GM21825 (cell line): ENCODE measurements around the gene ZNF536.
"Not testable (repeated sequence)": the region's sequence is repeated elsewhere in the genome, so short reads cannot be mapped to it uniquely, and the experiment has no call there.

Experiments used
- ATAC-seq: cut with Tn5 transposase; IDR thresholded peaks from one replicate; pipeline ENCODE4 v1.9.1; 2021; ENCODE audit warnings: mild to moderate bottlenecking, moderate library complexity; ENCODE audit not compliant: unreplicated experiment

ZNF536 gene

DNA sequence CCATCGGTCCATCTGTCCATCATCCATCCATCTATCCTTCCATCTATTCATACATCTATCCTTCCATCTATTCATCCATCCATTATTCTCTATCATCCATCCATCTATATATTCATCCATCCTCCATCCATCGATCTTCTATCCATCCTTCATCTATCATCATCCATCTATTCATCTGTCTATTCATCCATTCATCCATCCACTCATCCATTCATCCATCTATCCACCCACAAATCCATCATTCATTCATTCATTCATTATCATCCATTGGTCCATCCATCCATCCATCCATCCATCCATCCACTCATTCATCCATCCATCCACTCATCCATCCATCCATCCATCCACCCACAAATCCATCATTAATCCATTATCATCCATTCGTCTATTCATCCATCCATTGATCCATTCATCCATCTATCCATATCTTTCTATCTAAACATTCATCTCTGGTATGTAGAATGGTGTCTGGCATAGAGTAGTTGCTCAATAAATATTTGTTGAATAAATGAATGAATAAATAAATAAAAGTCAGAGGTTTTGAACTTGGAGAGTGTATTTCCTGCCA, 36.6 kb downstream of the ZNF536 start:
- no peak for ATAC-seq

- ATAC-seq = no peak
These were observed 39.5 kb downstream of the ZNF536 start for GRCh38 chr19:30411714-30412113.

GRCh38 chr19:30416375-30416774, 44.2 kb downstream of the ZNF536 start:
- no peak for ATAC-seq

GRCh38 chr19:30417166-30417565, 45.0 kb downstream of the ZNF536 start:
- not testable (repeated sequence) for ATAC-seq

GRCh38 chr19:30419568-30420180, 47.5 kb downstream of the ZNF536 start:
- ATAC-seq = no peak

- ATAC-seq = no peak
These were observed 48.1 kb downstream of the ZNF536 start for GRCh38 chr19:30420316-30420715.

GRCh38 chr19:30420881-30421280, 48.7 kb downstream of the ZNF536 start:
- no peak for ATAC-seq

DNA sequence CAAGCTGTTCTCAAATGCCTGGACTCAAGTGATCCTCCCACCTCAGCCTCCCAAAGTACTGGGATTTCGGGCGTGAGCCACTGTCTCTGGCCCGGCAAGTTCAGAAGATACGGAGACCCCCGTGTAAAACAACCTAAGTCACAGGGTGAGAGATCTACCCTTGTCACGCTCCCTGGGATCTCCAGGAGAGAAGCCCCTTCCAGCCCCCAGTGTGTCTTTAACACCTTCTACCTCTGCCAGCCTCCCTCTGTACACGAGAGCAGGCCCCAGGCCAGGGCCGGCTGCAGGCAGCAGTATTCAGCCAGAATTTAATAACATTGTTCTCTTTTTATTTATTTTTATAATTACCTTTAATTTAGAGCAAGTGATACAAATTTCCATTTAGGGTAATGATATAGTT, 49.4 kb downstream of the ZNF536 start:
- ATAC-seq = no peak

GRCh38 chr19:30423481-30423880, 51.3 kb downstream of the ZNF536 start:
- no peak for ATAC-seq

- no peak for ATAC-seq
These were observed 54.0 kb downstream of the ZNF536 start for GRCh38 chr19:30425885-30426838.

DNA sequence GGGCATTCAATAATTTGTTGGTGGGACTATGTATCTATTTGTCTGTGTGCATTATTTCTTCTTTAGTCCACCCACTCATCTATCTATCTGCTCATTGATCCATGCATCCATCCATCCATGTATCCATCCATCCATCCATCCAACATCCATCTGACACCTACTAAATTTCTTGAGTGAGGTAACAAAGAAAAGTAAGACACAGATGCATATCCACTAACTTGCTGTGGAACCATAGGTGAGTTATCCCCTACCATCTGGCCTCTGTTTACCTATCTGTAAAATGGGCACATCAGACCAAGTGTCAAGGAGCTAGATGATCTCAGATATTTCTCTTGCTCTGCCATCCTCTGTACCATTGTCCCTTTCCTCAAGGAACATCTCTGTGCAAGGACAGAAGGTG, 54.7 kb downstream of the ZNF536 start:
- no peak for ATAC-seq

DNA sequence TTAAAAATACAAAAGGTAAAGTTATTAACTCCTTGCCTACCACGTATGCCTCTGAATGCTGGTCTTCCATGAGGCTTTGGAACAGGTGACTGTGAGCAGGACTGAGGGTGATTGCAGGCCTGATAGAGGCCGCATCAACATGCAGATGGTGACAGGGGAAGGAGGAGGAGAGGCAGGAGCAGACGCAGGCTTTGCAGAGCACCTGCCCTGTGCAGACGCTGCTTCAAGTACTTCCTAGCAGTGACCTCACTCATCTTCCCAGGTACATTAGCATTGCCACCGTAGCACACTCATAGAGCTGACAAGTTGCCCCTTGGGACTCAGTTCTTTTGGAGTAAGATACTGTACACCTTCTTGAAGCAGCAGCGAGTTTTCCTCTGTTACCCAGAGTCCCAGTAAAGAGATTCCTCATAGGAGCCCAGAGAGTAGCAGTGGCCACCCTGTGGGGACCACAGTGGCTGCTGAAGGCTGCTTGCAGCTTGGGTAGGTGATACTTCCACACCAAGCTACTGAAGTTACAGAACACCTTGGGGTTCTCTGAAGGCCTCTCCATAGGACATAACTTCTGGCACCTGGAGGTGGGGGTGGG, 56.0 kb downstream of the ZNF536 start:
- no peak for ATAC-seq

DNA sequence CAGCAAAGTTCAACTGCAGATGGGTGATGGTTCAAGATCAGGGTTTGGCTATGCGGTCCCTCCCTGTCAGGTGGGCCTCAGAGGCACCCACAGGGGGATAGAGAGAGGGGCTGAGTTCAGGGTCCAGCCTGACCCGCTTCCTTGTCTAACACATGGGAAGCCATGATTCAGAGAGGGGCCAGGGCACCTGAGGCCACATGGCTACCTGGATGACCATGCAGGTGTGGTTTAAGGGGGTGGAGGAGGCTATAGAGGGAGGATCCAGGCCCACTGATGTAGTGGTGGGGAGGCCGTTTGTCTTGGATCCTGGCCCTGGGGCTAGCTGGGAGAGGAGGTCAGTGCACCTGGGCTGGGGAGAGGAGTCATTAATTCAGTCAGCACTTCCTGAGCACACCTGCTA, 56.7 kb downstream of the ZNF536 start:
- ATAC-seq = no peak

GRCh38 chr19:30430206-30430734, 58.1 kb downstream of the ZNF536 start:
- no peak for ATAC-seq

DNA sequence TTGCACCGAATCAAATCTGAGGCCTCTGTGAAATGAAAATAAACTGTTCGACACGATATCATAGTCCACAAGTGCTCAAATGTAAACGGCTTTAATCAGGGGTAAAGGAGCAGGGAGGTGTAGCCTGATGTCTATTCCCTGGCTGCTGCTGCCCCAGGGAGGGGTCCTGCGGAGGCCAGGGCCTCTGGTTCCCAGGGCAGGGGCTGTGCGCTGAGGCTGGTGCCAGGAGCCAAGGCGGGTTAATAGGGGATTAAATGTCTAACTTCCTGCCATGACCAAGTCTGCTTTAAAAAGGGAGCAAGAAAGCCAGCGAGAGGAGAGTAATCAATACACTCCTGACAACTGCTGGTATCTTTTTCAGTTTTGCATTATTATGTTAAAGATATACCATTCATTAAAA, 59.4 kb downstream of the ZNF536 start:
- ATAC-seq = no peak

- no peak for ATAC-seq
These were observed 62.8 kb downstream of the ZNF536 start for GRCh38 chr19:30434797-30435594.

- ATAC-seq = no peak
These were observed 65.7 kb downstream of the ZNF536 start for GRCh38 chr19:30437869-30438268.

GRCh38 chr19:30439310-30439709, 67.1 kb downstream of the ZNF536 start:
- ATAC-seq = no peak

- ATAC-seq = no peak
These were observed 68.8 kb downstream of the ZNF536 start for GRCh38 chr19:30441011-30441410.

DNA sequence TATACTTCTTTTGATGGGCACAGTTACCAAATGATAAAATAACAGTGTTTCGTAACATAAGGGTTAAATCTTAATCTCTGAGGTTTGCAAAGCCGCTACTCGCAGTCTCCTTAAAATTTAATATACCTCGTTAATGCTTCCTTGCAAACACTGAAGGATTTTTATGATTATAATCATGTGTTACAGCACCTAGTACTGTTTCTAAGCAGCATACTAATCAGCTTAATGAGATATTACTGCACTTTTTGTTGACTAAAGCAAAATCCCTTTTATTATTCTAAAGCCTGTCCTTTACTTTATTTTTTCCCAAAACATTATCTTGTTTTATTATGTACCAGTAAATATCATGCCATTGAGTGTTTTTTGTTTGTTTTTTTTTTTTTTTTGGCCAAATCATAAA, 70.5 kb downstream of the ZNF536 start:
- ATAC-seq = no peak
